ENCODE measurements around the gene SLC46A2. TPM values are rescaled to one million over a fixed set of nuclear protein-coding genes. Genes with fewer than 3 reads are reported as not detected.

SLC46A2 gene
- total RNA-seq, 4 donors from 2014 or later = not detected

DNA sequence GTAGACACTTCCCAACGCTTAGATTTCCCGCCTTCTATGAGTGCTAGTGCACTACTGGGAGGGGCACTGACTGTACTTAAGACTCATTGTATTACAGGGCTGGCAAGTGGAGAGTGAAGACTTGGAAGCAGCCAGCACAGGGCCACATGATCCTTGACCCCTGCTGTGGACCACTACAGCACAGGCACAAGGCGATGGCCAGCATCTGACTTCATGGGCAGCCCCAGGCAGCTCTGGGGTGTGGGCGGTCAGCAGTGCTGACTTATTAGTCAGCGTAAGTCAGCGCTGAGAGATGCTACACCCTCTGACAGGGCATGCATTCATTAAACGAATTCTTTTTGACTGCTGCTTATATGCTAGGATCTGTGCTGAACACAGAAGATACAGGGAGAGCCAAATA lies 9.3 kb downstream of the SLC46A2 start:
- H3K27me3 ChIP-seq = no peaks in the 10 kb centered on the region

GRCh38 chr9:112880650-112881049 lies 10.0 kb downstream of the SLC46A2 start:
- intact Hi-C loops (cut with DNase I; ENCODE audit: low total_unique reads) (no loop called here), in situ Hi-C loops (cut with MboI; ENCODE audit: low pct_ligation_motif_present in 1 of 4, low pct_unique_long_range_greater_than_20kb in 1 of 4, low sequenced_read_pairs in 3 of 4) (no loop called here)
- Histone ChIP-seq H3K4me1 (no peaks in the 10 kb centered on the region), H3K27me3 (no peaks in the 10 kb centered on the region), H3K36me3 (peaks cover 0 to 16% (median 0%) of the 10 kb centered on the region in 4 donors), H3K9me3 (no peaks in the 10 kb centered on the region), H3K27ac (no peak overlapping the region), H3K4me3 (no peak overlapping the region)
- WGBS, 2 donors (ENCODE audit: low coverage in 1 of 2) = 100% methylated on average over 1 of the region's 1 CpG
- no peak for TF ChIP-seq EP300 (IDR thresholded peaks at IDR 0.05; ENCODE audit: low read depth)
- TF ChIP-seq POLR2A (IDR thresholded peaks at IDR 0.05) = no peak
- no peak for TF ChIP-seq POLR2AphosphoS5 (IDR thresholded peaks at IDR 0.05)
- no peak for TF ChIP-seq CTCF (IDR thresholded peaks at IDR 0.05)
- no peak for DNase-seq

More for the DNA sequence above, 9.3 kb downstream of the SLC46A2 start:
- intact Hi-C loops (cut with DNase I; ENCODE audit: low total_unique reads) (no loop called here), in situ Hi-C loops (cut with MboI; ENCODE audit: low pct_ligation_motif_present in 1 of 4, low pct_unique_long_range_greater_than_20kb in 1 of 4, low sequenced_read_pairs in 3 of 4) (no loop called here)
- Histone ChIP-seq H3K4me1 (no peaks in the 10 kb centered on the region), H3K36me3 (peaks cover 0 to 12% (median 0%) of the 10 kb centered on the region in 4 donors), H3K4me3 (no peak overlapping the region), H3K9me3 (no peaks in the 10 kb centered on the region), H3K27ac (no peak overlapping the region)
- 86 to 100% methylated on average over 1 to 7 of the region's 7 CpGs for WGBS, 2 donors (ENCODE audit: low coverage in 1 of 2)
- DNase-seq = no peak
- TF ChIP-seq POLR2A (IDR thresholded peaks at IDR 0.05) = no peak
- no peak for TF ChIP-seq EP300 (IDR thresholded peaks at IDR 0.05; ENCODE audit: low read depth)
- TF ChIP-seq POLR2AphosphoS5 (IDR thresholded peaks at IDR 0.05) = no peak
- TF ChIP-seq CTCF (IDR thresholded peaks at IDR 0.05) = no peak

- WGBS, 2 donors (ENCODE audit: low coverage in 1 of 2) = 72 to 81% methylated on average over 2 of the region's 2 CpGs
- intact Hi-C loops (cut with DNase I; ENCODE audit: low total_unique reads) = no loop called here
- Histone ChIP-seq H3K27me3 (no peaks in the 10 kb centered on the region), H3K36me3 (peaks cover 0 to 16% (median 0%) of the 10 kb centered on the region in 4 donors), H3K9me3 (no peaks in the 10 kb centered on the region), H3K4me3 (no peak overlapping the region), H3K27ac (no peak overlapping the region), H3K4me1 (no peaks in the 10 kb centered on the region)
- DNase-seq = no peak
- TF ChIP-seq POLR2AphosphoS5 (IDR thresholded peaks at IDR 0.05) = no peak
- no peak for TF ChIP-seq EP300 (IDR thresholded peaks at IDR 0.05; ENCODE audit: low read depth)
- TF ChIP-seq CTCF (IDR thresholded peaks at IDR 0.05) = no peak
- no peak for TF ChIP-seq POLR2A (IDR thresholded peaks at IDR 0.05)
- in situ Hi-C loops (cut with MboI; ENCODE audit: low pct_ligation_motif_present in 1 of 4, low pct_unique_long_range_greater_than_20kb in 1 of 4, low sequenced_read_pairs in 3 of 4) = no loop called here
Measured at GRCh38 chr9:112878752-112879151, 11.9 kb downstream of the SLC46A2 start.

DNA sequence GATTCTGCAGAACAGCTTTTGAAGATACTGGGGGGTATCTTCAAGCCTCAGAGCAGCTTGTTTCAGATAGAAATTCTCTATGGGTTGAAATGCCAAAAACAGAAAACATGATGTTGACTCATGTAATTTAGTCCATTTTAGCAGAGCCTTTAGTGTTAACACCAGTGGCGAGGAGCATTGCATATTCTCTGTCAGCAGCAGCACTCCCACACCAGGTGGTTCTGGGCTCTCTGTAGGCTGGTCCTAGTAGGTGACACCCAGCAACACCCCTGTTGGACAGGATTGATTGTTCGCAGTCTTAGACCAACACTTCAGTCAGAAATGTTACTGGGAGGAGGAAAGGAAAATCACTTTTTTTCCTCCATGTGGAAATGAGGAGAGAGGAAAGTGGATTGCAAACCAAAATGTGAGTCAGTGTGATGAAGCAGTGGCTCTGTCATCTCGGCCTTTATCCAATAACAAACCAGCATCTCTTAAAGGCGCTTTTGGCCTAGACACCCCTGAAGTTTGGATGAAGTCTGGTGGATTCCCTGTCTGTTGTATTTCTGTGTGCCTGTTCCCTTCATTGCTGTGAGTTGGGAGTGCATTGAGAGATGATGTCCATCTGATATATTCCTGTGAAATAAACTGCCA lies 16.8 kb downstream of the SLC46A2 start:
- Histone ChIP-seq H3K4me3 (no peak overlapping the region), H3K9me3 (no peaks in the 10 kb centered on the region), H3K36me3 (peaks cover 0 to 21% (median 0%) of the 10 kb centered on the region in 4 donors), H3K27me3 (no peaks in the 10 kb centered on the region), H3K4me1 (no peaks in the 10 kb centered on the region), H3K27ac (no peak overlapping the region)
- intact Hi-C loops (cut with DNase I; ENCODE audit: low total_unique reads) (loop anchor here (5.0 kb wide), 1 partner anchor 1183 kb away; no protein-coding TSS in a partner anchor), in situ Hi-C loops (cut with MboI; ENCODE audit: low pct_ligation_motif_present in 1 of 4, low pct_unique_long_range_greater_than_20kb in 1 of 4, low sequenced_read_pairs in 3 of 4) (no loop called here)
- DNase-seq = no peak
- WGBS, 2 donors (ENCODE audit: low coverage in 1 of 2) = 86 to 94% methylated on average over 2 to 4 of the region's 4 CpGs
- no peak for TF ChIP-seq POLR2A (IDR thresholded peaks at IDR 0.05)
- TF ChIP-seq CTCF (IDR thresholded peaks at IDR 0.05) = no peak
- no peak for TF ChIP-seq POLR2AphosphoS5 (IDR thresholded peaks at IDR 0.05)
- no peak for TF ChIP-seq EP300 (IDR thresholded peaks at IDR 0.05; ENCODE audit: low read depth)

Measured in transverse colon (tissue), 4 donors.